GM23248 (cell line): ENCODE results near the gene CCDC71L. TPM values are rescaled to one million over a fixed set of nuclear protein-coding genes. Genes with fewer than 3 reads are reported as not detected.

Experiments
- DNase-seq: peaks from one replicate; pipeline ENCODE4 v3.0.0-alpha.2; 2015
- H2AFZ ChIP-seq: fragments of 200-600 bp; sonication (generic); 2 replicates; pipeline ENCODE4 v1.6.1; 2016; ENCODE audit warnings: antibody characterized with exemption
- H3F3A ChIP-seq: fragments of 200-600 bp; sonication (generic); 2 replicates; pipeline ENCODE4 v1.6.1; 2016; ENCODE audit warnings: mild to moderate bottlenecking, antibody characterized with exemption, mixed run types; ENCODE audit not compliant: insufficient read depth
- H3K27ac ChIP-seq: fragments of 200-600 bp; sonication (generic); 2 replicates; pipeline ENCODE4 v1.5.1; 2016; ENCODE audit warnings: mild to moderate bottlenecking
- H3K27me3 ChIP-seq: fragments of 200-600 bp; sonication (generic); replicated peaks from 2 replicates; pipeline ENCODE4 v1.6.1; 2016; ENCODE audit warnings: mild to moderate bottlenecking; ENCODE audit not compliant: insufficient read depth
- H3K36me3 ChIP-seq: fragments of 200-600 bp; sonication (generic); 2 replicates; pipeline ENCODE4 v1.6.1; 2016; ENCODE audit warnings: low read depth, mild to moderate bottlenecking
- H3K4me1 ChIP-seq: fragments of 200-600 bp; sonication (generic); 2 replicates; pipeline ENCODE4 v1.6.1; 2016; ENCODE audit warnings: mild to moderate bottlenecking; ENCODE audit not compliant: insufficient read depth
- H3K4me2 ChIP-seq: fragments of 200-600 bp; sonication (generic); one replicate; pipeline ENCODE4 v1.6.1; 2016; ENCODE audit warnings: mild to moderate bottlenecking; ENCODE audit not compliant: unreplicated experiment
- H3K4me3 ChIP-seq: fragments of 200-600 bp; sonication (generic); 2 replicates; pipeline ENCODE4 v1.5.1; 2016; ENCODE audit warnings: mild to moderate bottlenecking
- H3K79me2 ChIP-seq: fragments of 200-600 bp; sonication (generic); 2 replicates; pipeline ENCODE4 v1.6.1; 2016; ENCODE audit warnings: mild to moderate bottlenecking; ENCODE audit not compliant: insufficient read depth
- H3K9ac ChIP-seq: fragments of 200-600 bp; sonication (generic); 2 replicates; pipeline ENCODE4 v1.6.1; 2016; ENCODE audit warnings: mild to moderate bottlenecking
- H3K9me2 ChIP-seq: fragments of 200-600 bp; sonication (generic); 2 replicates; pipeline ENCODE4 v1.6.1; 2016; ENCODE audit warnings: mixed run types, mild to moderate bottlenecking, moderate library complexity; ENCODE audit not compliant: insufficient read depth
- H3K9me3 ChIP-seq: fragments of 200-600 bp; sonication (generic); one replicate; pipeline ENCODE4 v1.6.1; 2017; ENCODE audit warnings: low read depth
- H4K20me1 ChIP-seq: fragments of 200-600 bp; sonication (generic); 2 replicates; pipeline ENCODE4 v1.6.0; 2016; ENCODE audit not compliant: insufficient read depth
- EZH2 ChIP-seq: fragments of 200-600 bp; sonication (generic); IDR thresholded peaks from 2 replicates; pipeline ENCODE4 v1.6.1; 2018; ENCODE audit warnings: antibody characterized with exemption, mild to moderate bottlenecking; ENCODE audit not compliant: insufficient read depth, poor library complexity, severe bottlenecking
- EZH2phosphoT487 ChIP-seq: fragments of 200-600 bp; sonication (generic); IDR thresholded peaks from 2 replicates; pipeline ENCODE4 v1.6.1; 2018; ENCODE audit warnings: antibody characterized with exemption, moderate library complexity, mild to moderate bottlenecking, low read depth; ENCODE audit not compliant: insufficient read depth
- WGBS, 2 experiments: methylation state at CpG; one replicate each; pipeline ENCODE4 v1.1.6; 2015 to 2017; ENCODE audit warnings: low lambda C conversion rate in 2 of 2, low coverage in 1 of 2; ENCODE audit errors: missing lambda C conversion rate in 2 of 2; 5-methylcytosine and 5-hydroxymethylcytosine counted together
- in situ Hi-C: fragments of 300-500 bp; cut with MboI; formaldehyde crosslinking; loops from 2 replicates; pipeline ENCODE4 v1.15.0; 2020
- polyA plus RNA-seq: library from polyadenylated mRNA; unstranded; fragments of >200 nt; fragmentation: Nextera tagmentation; extraction: Ambion mirVana; gene quantifications from 2 replicates; pipeline ENCODE4 v1.2.1, GENCODE V29; 2016
- total RNA-seq: library from RNA; depleted of rRNA; stranded (reverse); fragments of >200 nt; shearing (Covaris generic); gene quantifications from 2 replicates; pipeline ENCODE4 v1.2.3, GENCODE V29; 2014

The CCDC71L gene
- total and polyA plus RNA-seq, 2 experiments from 2014 or later = 23.1 to 124 TPM

DNA sequence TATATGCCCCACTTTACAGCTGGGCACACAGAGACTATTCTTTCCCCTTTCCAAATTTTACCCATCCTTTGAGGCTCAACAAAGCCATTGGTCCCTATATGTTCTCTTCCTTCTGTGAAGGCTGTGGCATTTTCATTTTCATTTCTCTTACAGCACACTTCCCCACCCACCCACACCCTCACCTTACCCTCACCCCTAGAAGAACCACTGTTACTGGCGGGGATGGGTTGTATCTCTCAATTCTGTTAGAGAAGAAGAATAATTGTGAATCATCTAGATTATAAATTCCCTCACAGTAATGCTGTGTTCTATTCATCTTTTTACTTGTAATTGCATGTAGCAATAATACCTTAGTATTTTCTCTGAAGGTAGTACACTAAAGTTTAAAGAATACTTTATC, 10.2 kb upstream of the CCDC71L start:
- no peaks in the 10 kb centered on the region for H3K4me1 ChIP-seq
- H3K27ac ChIP-seq = no peak overlapping the region
- WGBS, 2 experiments = 93 to 100% methylated on average over 1 of the region's 1 CpG
- H3K9me2 ChIP-seq = no peaks in the 10 kb centered on the region
- H4K20me1 ChIP-seq = no peaks in the 10 kb centered on the region
- H2AFZ ChIP-seq = no peak overlapping the region
- H3K27me3 ChIP-seq = no peaks in the 10 kb centered on the region
- H3K4me3 ChIP-seq = no peak overlapping the region
- H3K36me3 ChIP-seq = no peaks in the 10 kb centered on the region
- no peaks in the 10 kb centered on the region for H3K79me2 ChIP-seq
- H3K4me2 ChIP-seq = no peak overlapping the region
- no peak overlapping the region for H3K9ac ChIP-seq
- no peaks in the 10 kb centered on the region for H3K9me3 ChIP-seq
- TF ChIP-seq EZH2 (no peak), EZH2phosphoT487 (no peak)
- in situ Hi-C loops = no loop called here
- no peak for DNase-seq
- H3F3A ChIP-seq = no peaks in the 10 kb centered on the region

DNA sequence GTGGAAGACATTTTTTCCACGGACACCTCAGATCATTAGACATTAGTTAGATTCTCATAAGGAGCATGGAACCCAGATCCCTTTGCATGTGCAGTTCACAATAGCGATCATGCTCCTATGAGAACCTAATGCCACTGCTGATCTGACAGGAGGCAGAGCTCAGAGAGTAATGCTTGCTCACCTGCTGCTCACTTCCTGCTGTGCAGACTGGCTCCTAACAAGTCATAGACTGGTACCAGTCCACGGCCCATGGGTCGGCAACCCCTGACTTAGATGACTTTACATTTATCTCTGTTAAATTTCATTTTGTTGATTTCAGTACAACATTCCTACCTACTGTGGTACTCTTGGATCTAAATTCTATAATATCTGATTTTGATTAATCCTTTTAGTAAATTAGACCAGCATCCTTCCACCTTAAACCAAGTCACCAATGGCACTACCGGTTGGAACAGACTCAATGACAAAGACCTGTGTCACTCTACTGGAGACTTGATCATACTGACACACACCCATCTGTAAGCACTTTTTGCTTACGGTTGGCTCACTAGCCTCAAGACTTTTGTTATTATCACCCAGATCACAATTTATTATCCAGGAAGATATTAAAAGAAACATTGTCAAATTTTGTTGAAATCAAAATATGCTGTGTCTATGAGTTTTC, 8.0 kb upstream of the CCDC71L start:
- Histone ChIP-seq H3K4me1 (no peaks in the 10 kb centered on the region), H3K9ac (no peak overlapping the region), H3K9me3 (no peaks in the 10 kb centered on the region), H3F3A (no peaks in the 10 kb centered on the region), H2AFZ (no peak overlapping the region), H3K4me2 (no peak overlapping the region), H3K4me3 (no peak overlapping the region), H3K27ac (no peak overlapping the region), H4K20me1 (no peaks in the 10 kb centered on the region), H3K27me3 (no peaks in the 10 kb centered on the region), H3K79me2 (no peaks in the 10 kb centered on the region), H3K9me2 (no peaks in the 10 kb centered on the region), H3K36me3 (no peaks in the 10 kb centered on the region)
- in situ Hi-C loops = no loop called here
- TF ChIP-seq EZH2phosphoT487 = no peak
- TF ChIP-seq EZH2 = no peak
- 68 to 71% methylated on average over 6 of the region's 6 CpGs for WGBS, 2 experiments
- DNase-seq = no peak

DNA sequence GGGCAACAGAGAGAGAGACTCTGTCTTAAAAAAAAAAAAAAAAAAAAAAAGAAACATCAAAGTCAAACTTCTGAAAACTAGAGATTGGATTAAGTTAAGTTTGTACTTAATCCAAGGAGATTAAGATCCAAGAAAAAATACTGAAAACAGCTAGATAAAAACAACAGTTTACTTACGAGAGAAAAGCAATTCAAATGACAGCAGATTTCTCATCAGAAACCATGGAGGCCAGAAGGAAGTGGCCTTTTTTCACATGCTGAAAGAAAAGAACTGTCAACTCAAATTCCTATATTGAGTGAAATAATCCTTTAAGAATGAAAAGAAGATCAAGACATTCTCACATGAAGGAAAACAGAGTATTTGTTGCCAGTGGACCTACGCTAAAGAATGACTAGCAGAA, 5.4 kb upstream of the CCDC71L start:
- H4K20me1 ChIP-seq = no peaks in the 10 kb centered on the region
- 89 to 91% methylated on average over 2 of the region's 2 CpGs for whole genome bisulfite sequencing, 2 experiments
- H3K36me3 ChIP-seq = no peaks in the 10 kb centered on the region
- H3K27ac ChIP-seq = no peak overlapping the region
- H2AFZ ChIP-seq = no peak overlapping the region
- TF ChIP-seq EZH2 = no peak
- no peak for TF ChIP-seq EZH2phosphoT487
- no peaks in the 10 kb centered on the region for H3K27me3 ChIP-seq
- no peak for DNase-seq
- in situ Hi-C loops = no loop called here
- peaks cover 5% of the 10 kb centered on the region; the same call in 1 of the 2 replicates for H3K4me1 ChIP-seq
- peaks cover 15% of the 10 kb centered on the region for H3F3A ChIP-seq
- H3K9me2 ChIP-seq = no peaks in the 10 kb centered on the region
- H3K4me2 ChIP-seq = no peak overlapping the region
- H3K4me3 ChIP-seq = no peak overlapping the region
- H3K9me3 ChIP-seq = no peaks in the 10 kb centered on the region
- no peak overlapping the region for H3K9ac ChIP-seq
- H3K79me2 ChIP-seq = no peaks in the 10 kb centered on the region

DNA sequence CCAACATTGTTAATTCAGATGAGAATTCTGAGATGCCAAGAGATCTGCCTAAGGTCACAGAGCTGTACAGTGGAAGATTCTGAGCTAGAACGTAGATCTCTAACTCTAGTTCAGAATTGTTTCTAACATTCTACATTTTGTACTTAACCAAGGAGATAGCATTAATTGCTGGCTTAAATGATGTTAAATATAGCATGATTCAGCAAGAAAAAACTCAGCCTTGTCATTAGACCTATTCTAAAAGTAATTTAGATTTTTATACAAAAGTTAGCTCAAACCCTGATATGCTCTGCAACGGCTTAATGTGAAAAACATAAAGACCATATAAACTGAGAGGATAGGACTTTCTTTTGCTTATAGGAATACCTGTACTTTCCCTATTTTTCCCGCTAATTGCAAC, 3.4 kb upstream of the CCDC71L start:
- in situ Hi-C loops = no loop called here
- Histone ChIP-seq H3K27me3 (no peaks in the 10 kb centered on the region), H3K9me2 (no peaks in the 10 kb centered on the region), H3K79me2 (peaks cover 5% of the 10 kb centered on the region), H3K27ac (no peak overlapping the region), H2AFZ (0 out of 2 replicates have a peak overlapping the region, but pooled peaks have one; percentile 19), H4K20me1 (no peaks in the 10 kb centered on the region), H3K4me2 (no peak overlapping the region), H3K9ac (no peak overlapping the region), H3K36me3 (peaks cover 2% of the 10 kb centered on the region; the same call in 1 of the 2 replicates), H3F3A (peaks cover 21% of the 10 kb centered on the region), H3K4me1 (peaks cover 5% of the 10 kb centered on the region; the same call in 1 of the 2 replicates), H3K9me3 (no peaks in the 10 kb centered on the region), H3K4me3 (no peak overlapping the region)
- 97 to 98% methylated on average over 3 of the region's 3 CpGs for WGBS, 2 experiments
- DNase-seq = no peak
- TF ChIP-seq EZH2 (no peak), EZH2phosphoT487 (no peak)
